Suprapubic skin (tissue), 4 donors: ENCODE measurements around the gene PHOX2B. TPM values are rescaled to one million over a fixed set of nuclear protein-coding genes. Genes with fewer than 3 reads are reported as not detected.

Experiments used
- DNase-seq, 2 donors: peaks; one replicate each; pipeline ENCODE4 v3.0.0-alpha.2; 2019; ENCODE audit warnings: low spot score in 2 of 2
- H3K27ac ChIP-seq: fragments of 200-600 bp; sonication (generic); one replicate; pipeline ENCODE4 v1.5.1; 2019
- H3K27me3 ChIP-seq: fragments of 200-600 bp; sonication (generic); one replicate; pipeline ENCODE4 v1.5.1; 2019
- H3K36me3 ChIP-seq: fragments of 200-600 bp; sonication (generic); one replicate; pipeline ENCODE4 v1.5.1; 2019
- H3K4me1 ChIP-seq: fragments of 200-600 bp; sonication (generic); one replicate; pipeline ENCODE4 v1.5.1; 2019
- H3K4me3 ChIP-seq: fragments of 200-600 bp; sonication (generic); one replicate; pipeline ENCODE4 v1.5.1; 2019; ENCODE audit warnings: mild to moderate bottlenecking
- H3K9me3 ChIP-seq: fragments of 200-600 bp; sonication (generic); one replicate; pipeline ENCODE4 v1.5.1; 2019
- CTCF ChIP-seq, 2 donors: fragments of 200-600 bp in 1 of 2; fragments of 450-650 bp in 1 of 2; sonication (generic) in 1 of 2; IDR thresholded peaks; one replicate each; pipeline ENCODE4 v1.5.1; 2016 to 2019; ENCODE audit warnings: antibody characterized with exemption in 2 of 2, mild to moderate bottlenecking in 1 of 2, moderate library complexity in 1 of 2
- EP300 ChIP-seq: sonication (generic); formaldehyde crosslinking; IDR thresholded peaks from one replicate; pipeline ENCODE4 v1.6.1; 2017; ENCODE audit warnings: antibody characterized with exemption
- POLR2A ChIP-seq, 2 donors: fragments of 450-650 bp; IDR thresholded peaks; one replicate each; pipeline ENCODE4 v1.6.1; 2017; ENCODE audit warnings: antibody characterized with exemption in 2 of 2, mild to moderate bottlenecking in 2 of 2, moderate library complexity in 2 of 2
- POLR2AphosphoS5 ChIP-seq, 3 donors: sonication (generic); formaldehyde crosslinking; IDR thresholded peaks; one replicate each; pipeline ENCODE4 v1.6.1; 2017; ENCODE audit warnings: antibody characterized with exemption in 3 of 3
- WGBS: methylation state at CpG from one replicate; pipeline ENCODE4 v1.1.5; 2018; 5-methylcytosine and 5-hydroxymethylcytosine counted together
- total RNA-seq, 4 donors: library from RNA; depleted of rRNA; stranded (reverse); fragments of >200 nt; gene quantifications; one replicate each; pipeline ENCODE4 v1.1.0, GENCODE V29; 2016

Gene PHOX2B
- total RNA-seq, 4 donors from 2014 or later = not detected

GRCh38 chr4:41787931-41788330 lies 39.4 kb upstream of the PHOX2B start:
- Histone ChIP-seq H3K27ac (no peak overlapping the region), H3K27me3 (peaks cover 22% of the 10 kb centered on the region), H3K4me3 (no peak overlapping the region), H3K9me3 (no peaks in the 10 kb centered on the region), H3K36me3 (no peaks in the 10 kb centered on the region), H3K4me1 (no peaks in the 10 kb centered on the region)
- no peak for DNase-seq
- TF ChIP-seq EP300 (no peak), CTCF (IDR thresholded peaks at IDR 0.05) (no peak), POLR2AphosphoS5 (IDR thresholded peaks at IDR 0.05) (no peak), POLR2A (IDR thresholded peaks at IDR 0.05) (no peak)
- 36% methylated on average over 8 of the region's 8 CpGs for WGBS

- H3K36me3 ChIP-seq = no peaks in the 10 kb centered on the region
- no peak for TF ChIP-seq POLR2A (IDR thresholded peaks at IDR 0.05)
- WGBS = 79% methylated on average over 1 of the region's 1 CpG
- no peaks in the 10 kb centered on the region for H3K9me3 ChIP-seq
- no peak overlapping the region for H3K4me3 ChIP-seq
- no peaks in the 10 kb centered on the region for H3K4me1 ChIP-seq
- no peak for DNase-seq
- H3K27me3 ChIP-seq = peaks cover 12% of the 10 kb centered on the region
- no peak overlapping the region for H3K27ac ChIP-seq
Measured at GRCh38 chr4:41785665-41786064, 37.1 kb upstream of the PHOX2B start.

GRCh38 chr4:41784191-41784979 lies 35.9 kb upstream of the PHOX2B start:
- Histone ChIP-seq H3K36me3 (no peaks in the 10 kb centered on the region), H3K27ac (no peak overlapping the region), H3K27me3 (peaks cover 12% of the 10 kb centered on the region), H3K4me1 (no peaks in the 10 kb centered on the region), H3K4me3 (no peak overlapping the region), H3K9me3 (no peaks in the 10 kb centered on the region)
- WGBS = 91% methylated on average over 9 of the region's 9 CpGs
- TF ChIP-seq POLR2AphosphoS5 (IDR thresholded peaks at IDR 0.05) (no peak), CTCF (IDR thresholded peaks at IDR 0.05) (no peak), EP300 (no peak), POLR2A (IDR thresholded peaks at IDR 0.05) (no peak)
- DNase-seq = no peak

GRCh38 chr4:41776466-41776865 lies 27.9 kb upstream of the PHOX2B start:
- DNase-seq = no peak
- 96% methylated on average over 3 of the region's 3 CpGs for WGBS
- Histone ChIP-seq H3K27me3 (peaks cover 14% of the 10 kb centered on the region), H3K4me1 (no peaks in the 10 kb centered on the region), H3K36me3 (no peaks in the 10 kb centered on the region), H3K9me3 (no peaks in the 10 kb centered on the region), H3K4me3 (no peak overlapping the region), H3K27ac (no peak overlapping the region)
- TF ChIP-seq CTCF (IDR thresholded peaks at IDR 0.05) (no peak), POLR2A (IDR thresholded peaks at IDR 0.05) (no peak), POLR2AphosphoS5 (IDR thresholded peaks at IDR 0.05) (no peak), EP300 (no peak)

GRCh38 chr4:41763729-41764128 lies 15.2 kb upstream of the PHOX2B start:
- WGBS = 42% methylated on average over 2 of the region's 2 CpGs
- H3K27me3 ChIP-seq = peaks cover 74% of the 10 kb centered on the region

More at GRCh38 chr4:41763729-41764128, 15.2 kb upstream of the PHOX2B start:
- Histone ChIP-seq H3K36me3 (no peaks in the 10 kb centered on the region), H3K9me3 (no peaks in the 10 kb centered on the region), H3K4me1 (no peaks in the 10 kb centered on the region), H3K27ac (no peak overlapping the region), H3K4me3 (no peak overlapping the region)
- TF ChIP-seq EP300 (no peak), POLR2AphosphoS5 (IDR thresholded peaks at IDR 0.05) (no peak), POLR2A (IDR thresholded peaks at IDR 0.05) (no peak), CTCF (IDR thresholded peaks at IDR 0.05) (no peak)
- DNase-seq = no peak
